ENCODE data around the gene EXT2. TPM values are rescaled to one million over a fixed set of nuclear protein-coding genes. Genes with fewer than 3 reads are reported as not detected.

EXT2 gene
- total and polyA plus RNA-seq, 2 donors = 19.3 to 20.2 TPM

DNA sequence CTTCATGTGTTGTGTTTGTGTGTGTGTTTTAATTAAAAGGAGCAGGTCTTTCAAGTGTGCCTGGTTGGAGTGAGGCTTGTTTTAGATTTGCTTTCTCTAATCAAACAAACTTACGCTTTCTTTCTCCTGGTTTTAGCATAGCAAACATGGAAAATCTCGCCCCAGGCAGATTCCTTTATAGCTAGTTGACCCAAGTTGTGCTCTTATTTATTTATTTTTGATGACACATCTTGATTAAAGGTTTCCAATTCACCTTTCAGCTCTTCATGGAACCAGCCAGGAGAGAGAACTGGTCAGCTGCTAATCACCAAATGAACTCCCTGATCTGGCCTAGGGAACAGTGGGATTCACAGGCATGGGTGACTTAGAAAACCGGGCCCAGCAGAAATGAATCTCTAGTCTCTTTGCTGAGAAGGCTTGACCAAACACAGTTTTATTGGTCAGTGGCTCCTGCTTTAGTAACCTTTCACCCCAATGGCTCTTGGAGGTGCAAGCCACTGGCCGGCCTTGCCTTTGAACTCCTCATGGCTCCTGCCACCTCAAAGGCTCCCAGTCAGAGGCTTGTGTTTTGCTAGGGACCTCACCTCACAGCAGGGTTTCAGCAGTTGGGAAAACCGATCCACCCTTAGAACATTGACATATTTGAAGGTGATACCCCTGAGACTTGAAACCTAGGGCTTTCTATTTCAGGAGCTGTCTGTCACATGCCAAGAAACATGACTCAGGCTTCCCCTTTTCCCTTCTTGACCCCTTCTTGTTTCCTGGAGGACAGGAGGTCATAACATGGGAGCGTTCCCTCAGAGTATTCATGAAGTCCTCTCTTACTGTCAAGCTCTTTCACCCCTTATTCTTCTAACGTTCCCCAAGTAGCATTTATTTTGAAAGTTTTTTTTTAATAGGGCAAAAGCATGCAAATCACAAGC is 48.8 kb downstream of the EXT2 start:
- no peaks in the 10 kb centered on the region for H3K27me3 ChIP-seq (ENCODE audit: control insufficient read depth in 2 of 2, insufficient read depth in 1 of 2, low read length in 1 of 2)
- H3K4me3 ChIP-seq (ENCODE audit: low read length in 2 of 2) = no peak overlapping the region
- WGBS = 95% methylated on average over 7 of the region's 7 CpGs
- no peaks in the 10 kb centered on the region for H3K4me1 ChIP-seq (ENCODE audit: control insufficient read depth in 2 of 2, insufficient read depth in 2 of 2, low read length in 2 of 2)
- H3K36me3 ChIP-seq (ENCODE audit: control insufficient read depth in 2 of 2, insufficient read depth in 2 of 2, low read length in 1 of 2) = peaks cover 5 to 7% of the 10 kb centered on the region in 2 donors
- H3K9me3 ChIP-seq (ENCODE audit: control insufficient read depth in 2 of 2, insufficient read depth in 1 of 2, low read length in 1 of 2) = no peaks in the 10 kb centered on the region
- DNase-seq (ENCODE audit: low read depth in 6 of 9, low spot score in 9 of 9) = no peak
- no peak overlapping the region for H3K27ac ChIP-seq (ENCODE audit: low read depth in 1 of 2, low read length in 1 of 2)

DNA sequence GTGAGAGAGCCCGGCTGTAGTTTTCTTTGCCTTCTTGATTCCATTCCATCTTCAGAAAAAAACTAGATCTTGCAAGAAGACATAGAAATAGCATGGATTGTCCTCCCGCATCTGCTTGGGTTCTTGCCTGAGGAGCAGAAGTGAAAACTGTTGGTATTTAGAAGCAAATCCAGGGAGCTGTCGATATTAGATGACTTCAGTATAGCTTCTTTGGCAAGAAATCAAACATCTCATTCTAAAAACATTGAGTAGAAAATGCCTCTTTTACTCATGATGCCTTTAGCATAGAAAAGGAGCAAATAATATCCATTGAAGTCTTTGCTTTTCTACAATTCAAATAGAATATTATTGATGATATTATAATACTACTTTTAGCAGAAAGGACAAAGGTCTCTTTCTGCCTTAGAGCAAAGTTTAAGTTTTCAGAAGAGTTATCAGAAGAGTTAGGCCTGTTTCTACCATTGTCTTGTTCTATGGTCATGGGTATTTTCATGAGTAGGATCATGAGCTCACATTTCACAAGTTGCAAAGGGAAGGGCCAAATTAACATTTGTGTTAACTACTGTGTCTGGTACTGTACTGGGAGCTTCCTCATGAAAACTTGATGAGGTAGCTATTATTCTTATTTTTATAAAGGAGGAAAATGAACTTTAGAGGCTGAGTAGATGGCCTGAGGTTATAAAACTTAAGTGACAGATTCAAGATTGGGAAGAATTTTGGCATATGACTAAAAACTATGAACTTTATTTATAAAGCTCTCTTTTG is 49.7 kb downstream of the EXT2 start:
- Histone ChIP-seq H3K27me3 (ENCODE audit: control insufficient read depth in 2 of 2, insufficient read depth in 1 of 2, low read length in 1 of 2) (no peaks in the 10 kb centered on the region), H3K9me3 (ENCODE audit: control insufficient read depth in 2 of 2, insufficient read depth in 1 of 2, low read length in 1 of 2) (no peaks in the 10 kb centered on the region), H3K4me3 (ENCODE audit: low read length in 2 of 2) (no peak overlapping the region), H3K4me1 (ENCODE audit: control insufficient read depth in 2 of 2, insufficient read depth in 2 of 2, low read length in 2 of 2) (no peaks in the 10 kb centered on the region), H3K36me3 (ENCODE audit: control insufficient read depth in 2 of 2, insufficient read depth in 2 of 2, low read length in 1 of 2) (peaks cover 5 to 7% of the 10 kb centered on the region in 2 donors), H3K27ac (ENCODE audit: low read depth in 1 of 2, low read length in 1 of 2) (no peak overlapping the region)
- WGBS = 98% methylated on average over 3 of the region's 3 CpGs
- no peak for DNase-seq (ENCODE audit: low read depth in 6 of 9, low spot score in 9 of 9)

DNA sequence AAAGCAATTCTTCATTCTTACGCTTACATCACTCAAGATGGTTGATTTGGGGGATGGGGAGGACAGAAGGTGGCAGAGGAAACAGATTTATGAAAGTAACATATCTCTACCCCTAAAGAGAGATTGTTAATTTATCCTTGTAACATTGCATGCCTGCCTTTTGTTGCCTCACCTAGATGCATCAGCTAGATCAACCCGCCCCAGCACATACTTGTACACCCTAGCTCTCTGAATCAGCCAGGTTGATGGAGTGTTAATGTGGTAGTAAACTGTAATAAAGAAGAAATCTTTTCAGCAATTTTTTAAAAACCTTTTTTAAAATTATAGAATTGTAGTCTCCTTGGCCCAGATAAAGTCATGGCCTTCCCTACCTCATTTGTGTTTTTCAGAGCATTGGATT is 51.5 kb downstream of the EXT2 start:
- no peaks in the 10 kb centered on the region for H3K27me3 ChIP-seq (ENCODE audit: control insufficient read depth in 2 of 2, insufficient read depth in 1 of 2, low read length in 1 of 2)
- H3K9me3 ChIP-seq (ENCODE audit: control insufficient read depth in 2 of 2, insufficient read depth in 1 of 2, low read length in 1 of 2) = no peaks in the 10 kb centered on the region
- no peak for DNase-seq (ENCODE audit: low read depth in 6 of 9, low spot score in 9 of 9)
- no peak overlapping the region for H3K27ac ChIP-seq (ENCODE audit: low read depth in 1 of 2, low read length in 1 of 2)
- H3K4me3 ChIP-seq (ENCODE audit: low read length in 2 of 2) = no peak overlapping the region
- H3K36me3 ChIP-seq (ENCODE audit: control insufficient read depth in 2 of 2, insufficient read depth in 2 of 2, low read length in 1 of 2) = peaks cover 5 to 7% of the 10 kb centered on the region in 2 donors
- WGBS = 96% methylated on average over 2 of the region's 2 CpGs
- no peaks in the 10 kb centered on the region for H3K4me1 ChIP-seq (ENCODE audit: control insufficient read depth in 2 of 2, insufficient read depth in 2 of 2, low read length in 2 of 2)

DNA sequence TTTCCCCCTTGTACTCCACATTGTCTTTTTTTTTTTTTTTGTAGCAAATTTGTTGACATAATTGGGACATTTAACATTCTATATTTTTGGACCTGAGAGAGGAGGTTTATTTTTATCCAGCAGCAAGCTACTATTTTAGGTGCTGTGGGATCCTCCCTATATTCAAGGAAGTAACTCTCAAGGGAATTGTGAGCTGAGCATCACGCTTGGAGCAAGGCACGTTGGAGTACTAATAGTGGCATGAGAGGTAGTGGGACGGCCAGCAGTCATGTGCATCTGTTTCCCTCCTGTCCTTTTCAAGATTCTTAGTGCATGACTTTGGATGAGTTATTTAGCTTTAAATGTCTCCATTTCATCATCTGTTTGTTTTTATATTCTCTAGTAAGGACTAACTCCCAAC is 52.3 kb downstream of the EXT2 start:
- no peaks in the 10 kb centered on the region for H3K4me1 ChIP-seq (ENCODE audit: control insufficient read depth in 2 of 2, insufficient read depth in 2 of 2, low read length in 2 of 2)
- 95% methylated on average over 3 of the region's 3 CpGs for WGBS

DNA sequence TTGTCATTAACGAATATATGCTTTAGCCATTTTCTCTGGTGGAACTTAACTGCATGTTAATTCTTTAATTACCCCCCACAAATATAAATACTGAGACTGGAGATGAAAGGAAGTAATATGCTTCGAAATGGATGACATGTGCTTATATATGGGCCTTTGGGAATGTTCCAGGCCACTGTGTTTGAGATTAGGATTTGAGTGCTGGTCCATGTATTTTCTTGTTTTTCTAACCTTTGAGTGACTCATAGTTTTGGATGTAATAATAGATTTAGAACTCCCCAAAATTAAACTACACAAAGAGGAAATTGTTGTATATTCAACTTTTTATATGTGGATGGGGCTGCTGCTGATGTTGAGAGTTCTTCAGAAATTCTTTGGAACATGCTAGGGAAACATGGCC is 54.2 kb downstream of the EXT2 start:
- Histone ChIP-seq H3K4me1 (ENCODE audit: control insufficient read depth in 2 of 2, insufficient read depth in 2 of 2, low read length in 2 of 2) (no peaks in the 10 kb centered on the region), H3K36me3 (ENCODE audit: control insufficient read depth in 2 of 2, insufficient read depth in 2 of 2, low read length in 1 of 2) (peaks cover 3% of the 10 kb centered on the region in 2 donors), H3K9me3 (ENCODE audit: control insufficient read depth in 2 of 2, insufficient read depth in 1 of 2, low read length in 1 of 2) (no peaks in the 10 kb centered on the region), H3K27ac (ENCODE audit: low read depth in 1 of 2, low read length in 1 of 2) (no peak overlapping the region), H3K4me3 (ENCODE audit: low read length in 2 of 2) (no peak overlapping the region), H3K27me3 (ENCODE audit: control insufficient read depth in 2 of 2, insufficient read depth in 1 of 2, low read length in 1 of 2) (no peaks in the 10 kb centered on the region)
- 95% methylated on average over 2 of the region's 2 CpGs for WGBS
- DNase-seq (ENCODE audit: low read depth in 6 of 9, low spot score in 9 of 9) = no peak

More for the DNA sequence above, 52.3 kb downstream of the EXT2 start:
- Histone ChIP-seq H3K9me3 (ENCODE audit: control insufficient read depth in 2 of 2, insufficient read depth in 1 of 2, low read length in 1 of 2) (no peaks in the 10 kb centered on the region), H3K27me3 (ENCODE audit: control insufficient read depth in 2 of 2, insufficient read depth in 1 of 2, low read length in 1 of 2) (no peaks in the 10 kb centered on the region), H3K27ac (ENCODE audit: low read depth in 1 of 2, low read length in 1 of 2) (no peak overlapping the region), H3K36me3 (ENCODE audit: control insufficient read depth in 2 of 2, insufficient read depth in 2 of 2, low read length in 1 of 2) (peaks cover 5 to 7% of the 10 kb centered on the region in 2 donors), H3K4me3 (ENCODE audit: low read length in 2 of 2) (no peak overlapping the region)
- no peak for DNase-seq (ENCODE audit: low read depth in 6 of 9, low spot score in 9 of 9)

DNA sequence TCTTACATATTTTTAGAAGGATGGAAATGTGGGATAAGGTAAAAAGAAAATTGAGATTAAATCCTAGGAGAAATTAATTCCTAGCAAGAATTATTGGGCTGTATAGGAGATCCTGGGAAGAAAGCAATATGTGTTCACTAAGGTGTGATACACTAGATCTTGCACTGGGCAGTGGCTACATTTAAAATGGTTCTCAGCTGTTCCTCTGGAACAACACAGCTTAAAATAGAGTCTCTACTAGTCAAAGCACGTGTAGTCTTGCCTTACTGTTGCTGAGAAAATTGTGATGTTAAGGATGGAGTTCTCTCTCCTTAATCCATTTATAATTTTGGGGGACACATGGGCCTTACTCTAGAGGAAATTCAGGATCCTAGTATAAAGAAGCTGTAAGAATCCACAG is 54.9 kb downstream of the EXT2 start:
- no peak for DNase-seq (ENCODE audit: low read depth in 6 of 9, low spot score in 9 of 9)
- 98% methylated on average over 1 of the region's 1 CpG for WGBS
- Histone ChIP-seq H3K27ac (ENCODE audit: low read depth in 1 of 2, low read length in 1 of 2) (no peak overlapping the region), H3K4me1 (ENCODE audit: control insufficient read depth in 2 of 2, insufficient read depth in 2 of 2, low read length in 2 of 2) (no peaks in the 10 kb centered on the region), H3K4me3 (ENCODE audit: low read length in 2 of 2) (no peak overlapping the region), H3K9me3 (ENCODE audit: control insufficient read depth in 2 of 2, insufficient read depth in 1 of 2, low read length in 1 of 2) (no peaks in the 10 kb centered on the region), H3K36me3 (ENCODE audit: control insufficient read depth in 2 of 2, insufficient read depth in 2 of 2, low read length in 1 of 2) (peaks cover 0 to 3% of the 10 kb centered on the region in 2 donors), H3K27me3 (ENCODE audit: control insufficient read depth in 2 of 2, insufficient read depth in 1 of 2, low read length in 1 of 2) (no peaks in the 10 kb centered on the region)

DNA sequence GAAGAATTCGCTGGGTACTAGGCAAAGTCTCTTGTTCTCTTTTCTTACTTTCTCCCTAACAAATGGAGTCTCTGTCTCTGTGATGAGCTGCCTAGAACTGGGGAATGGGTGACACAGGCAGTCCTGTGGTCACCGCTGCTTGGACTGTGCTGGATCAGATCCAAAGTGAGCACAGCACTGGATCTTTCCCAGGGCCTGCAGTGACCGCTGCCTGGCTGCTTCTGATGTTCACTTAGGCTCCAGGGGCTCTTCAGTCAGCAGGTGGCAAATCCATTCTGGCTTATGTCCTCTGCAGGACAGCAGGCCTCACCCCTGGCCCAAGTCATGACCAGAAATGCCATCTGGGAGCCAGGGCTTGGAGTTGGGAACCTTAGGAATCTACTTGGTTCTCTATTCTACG is 61.5 kb downstream of the EXT2 start:
- Histone ChIP-seq H3K36me3 (ENCODE audit: control insufficient read depth in 2 of 2, insufficient read depth in 2 of 2, low read length in 1 of 2) (peaks cover 0 to 9% of the 10 kb centered on the region in 2 donors), H3K4me3 (ENCODE audit: low read length in 2 of 2) (no peak overlapping the region), H3K27ac (ENCODE audit: low read depth in 1 of 2, low read length in 1 of 2) (no peak overlapping the region), H3K27me3 (ENCODE audit: control insufficient read depth in 2 of 2, insufficient read depth in 1 of 2, low read length in 1 of 2) (no peaks in the 10 kb centered on the region), H3K9me3 (ENCODE audit: control insufficient read depth in 2 of 2, insufficient read depth in 1 of 2, low read length in 1 of 2) (peaks cover 2 to 10% of the 10 kb centered on the region in 2 donors), H3K4me1 (ENCODE audit: control insufficient read depth in 2 of 2, insufficient read depth in 2 of 2, low read length in 2 of 2) (no peaks in the 10 kb centered on the region)
- DNase-seq (ENCODE audit: low read depth in 6 of 9, low spot score in 9 of 9) = no peak
- 95% methylated on average over 4 of the region's 4 CpGs for WGBS

DNA sequence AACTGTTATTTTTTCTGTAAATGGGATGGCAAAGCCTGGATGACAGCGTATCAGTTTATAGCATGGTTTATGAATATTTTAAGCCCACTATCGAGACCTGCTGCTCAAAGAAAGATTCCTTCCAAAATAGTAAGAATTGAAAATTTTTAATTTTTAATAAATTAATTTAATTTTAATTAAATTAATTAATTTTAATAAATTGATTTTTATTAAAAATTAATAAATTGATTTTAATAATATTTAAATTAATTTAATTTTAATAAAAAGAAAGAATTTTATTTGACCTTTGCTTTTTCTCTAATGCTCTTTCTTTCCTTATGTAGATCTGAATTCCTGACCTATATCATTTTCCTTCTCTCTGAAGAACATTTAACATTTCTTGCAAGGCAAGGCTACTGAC is 62.9 kb downstream of the EXT2 start:
- WGBS = 98% methylated on average over 2 of the region's 2 CpGs
- H3K27ac ChIP-seq (ENCODE audit: low read depth in 1 of 2, low read length in 1 of 2) = no peak overlapping the region
- peaks cover 0 to 9% of the 10 kb centered on the region in 2 donors for H3K36me3 ChIP-seq (ENCODE audit: control insufficient read depth in 2 of 2, insufficient read depth in 2 of 2, low read length in 1 of 2)
- no peaks in the 10 kb centered on the region for H3K4me1 ChIP-seq (ENCODE audit: control insufficient read depth in 2 of 2, insufficient read depth in 2 of 2, low read length in 2 of 2)
- peaks cover 2 to 10% of the 10 kb centered on the region in 2 donors for H3K9me3 ChIP-seq (ENCODE audit: control insufficient read depth in 2 of 2, insufficient read depth in 1 of 2, low read length in 1 of 2)
- no peak overlapping the region for H3K4me3 ChIP-seq (ENCODE audit: low read length in 2 of 2)
- DNase-seq (ENCODE audit: low read depth in 6 of 9, low spot score in 9 of 9) = no peak
- H3K27me3 ChIP-seq (ENCODE audit: control insufficient read depth in 2 of 2, insufficient read depth in 1 of 2, low read length in 1 of 2) = no peaks in the 10 kb centered on the region

All from thymus (tissue), 11 donors.